HepG2 (cell line): ENCODE measurements around the gene PRKD2. TPM values are rescaled to one million over a fixed set of nuclear protein-coding genes. Genes with fewer than 3 reads are reported as not detected.

Experiments used
- ATAC-seq: fragments of 200-7000 bp; cut with Tn5 transposase; 3 replicates; pipeline ENCODE4 v1.9.1; 2020; ENCODE audit warnings: mild to moderate bottlenecking, moderate library complexity
- BruUV-seq: library from RNA; stranded (reverse); fragments of 400-500 nt; replicated peaks from 2 replicates; lab custom pipeline; 2021; lab: Mats Ljungman, UMichigan
- CTCF ChIA-PET: fragments of 300-600 bp; formaldehyde crosslinking; extraction: SDS; loops from one replicate; lab custom pipeline; 2021; ENCODE audit warnings: low total read pairs, inconsistent platforms, low intra/inter-chr PET ratio; lab: Yijun Ruan, JAX
- POLR2A ChIA-PET: fragments of 350-600 bp; sonication (Branson Sonifier 250); formaldehyde crosslinking; loops from one replicate; lab custom pipeline; 2020; ENCODE audit warnings: antibody characterized with exemption, inconsistent platforms; lab: Yijun Ruan, JAX
- DNase-seq: peaks from one replicate; pipeline ENCODE4 v3.0.0-alpha.2; 2015; ENCODE audit warnings: low spot score
- FAIRE-seq: peaks from 3 replicates; lab custom pipeline; 2011; peaks lifted over from hg19 to GRCh38; lab: Jason Lieb, UNC
- H2AFZ ChIP-seq: one replicate; pipeline ENCODE4 v1.6.1; 2011; ENCODE audit warnings: low read length, inconsistent platforms
- H3K27ac ChIP-seq: fragments of 300-600 bp; 3 replicates; pipeline ENCODE4 v1.8.0; 2011; ENCODE audit warnings: mixed run types, mild to moderate bottlenecking, mixed read lengths, low read length, inconsistent platforms; ENCODE audit not compliant: insufficient read depth; ENCODE audit errors: extremely low read length
- H3K27me3 ChIP-seq, 2 experiments: fragments of 200-600 bp in 1 of 2; 2 replicates in 1 of 2; 3 replicates in 1 of 2; pipeline versions ENCODE4 v1.6.0 to v1.8.0; 2011; ENCODE audit warnings: low read length in 2 of 2, mild to moderate bottlenecking in 2 of 2, moderate library complexity in 2 of 2, inconsistent platforms in 1 of 2; ENCODE audit not compliant: insufficient read depth in 2 of 2, control insufficient read depth in 1 of 2
- H3K36me3 ChIP-seq, 2 experiments: fragments of 200-600 bp in 1 of 2; replicated peaks in 1 of 2; 2 replicates in 1 of 2; 3 replicates in 1 of 2; pipeline versions ENCODE4 v1.5.1 to v1.8.0; 2011; ENCODE audit warnings: low read length in 2 of 2, inconsistent platforms in 1 of 2; ENCODE audit not compliant: insufficient read depth in 2 of 2, control insufficient read depth in 1 of 2
- H3K4me1 ChIP-seq: 2 replicates; pipeline ENCODE4 v1.5.1; 2012; ENCODE audit warnings: low read length, inconsistent platforms; ENCODE audit not compliant: insufficient read depth
- H3K4me2 ChIP-seq: 2 replicates; pipeline ENCODE4 v1.6.0; 2011; ENCODE audit warnings: low read depth, low read length, inconsistent platforms
- H3K4me3 ChIP-seq, 3 experiments: fragments of 200-600 bp in 1 of 3; sonication (generic), shearing (Covaris generic) in 1 of 3; replicated peaks in 1 of 3; 2 replicates each; pipeline ENCODE4 v1.5.1; 2011 to 2016; ENCODE audit warnings: low read length in 3 of 3, inconsistent platforms in 2 of 3, low read depth in 2 of 3, mild to moderate bottlenecking in 2 of 3, control low read depth in 1 of 3, mixed read lengths in 1 of 3; ENCODE audit not compliant: insufficient read depth in 1 of 3
- H3K79me2 ChIP-seq: one replicate; pipeline ENCODE4 v1.6.1; 2011; ENCODE audit warnings: low read length, inconsistent platforms; ENCODE audit not compliant: insufficient read depth
- H3K9ac ChIP-seq: 2 replicates; pipeline ENCODE4 v1.6.0; 2011; ENCODE audit warnings: mild to moderate bottlenecking, low read depth, low read length, inconsistent platforms; ENCODE audit not compliant: insufficient read depth
- H3K9me3 ChIP-seq: 2 replicates; pipeline ENCODE4 v1.5.1; 2012; ENCODE audit warnings: mild to moderate bottlenecking, low read length
- H4K20me1 ChIP-seq: 2 replicates; pipeline ENCODE4 v1.6.0; 2011; ENCODE audit warnings: inconsistent platforms, mild to moderate bottlenecking, low read length, moderate library complexity; ENCODE audit not compliant: insufficient read depth
- CTCF ChIP-seq: sonication (generic); formaldehyde crosslinking; IDR thresholded peaks from 2 replicates; pipeline ENCODE4 v1.5.0; 2020; ENCODE audit warnings: mild to moderate bottlenecking, missing genetic modification reagents, moderate library complexity
- ELF3 ChIP-seq: IDR thresholded peaks from 2 replicates; pipeline ENCODE4 v1.6.1; 2016; ENCODE audit warnings: missing genetic modification reagents, missing compliant biosample characterization
- GABPA ChIP-seq, 2 experiments: IDR thresholded peaks; 2 replicates each; pipeline ENCODE4 v1.6.1; 2011 to 2016; ENCODE audit warnings: low read depth in 2 of 2, low read length in 1 of 2, missing biosample characterization in 1 of 2, missing genetic modification characterization in 1 of 2
- GATAD1 ChIP-seq: IDR thresholded peaks from 2 replicates; pipeline ENCODE4 v1.6.1; 2016; ENCODE audit warnings: missing genetic modification reagents, missing compliant biosample characterization
- MIER2 ChIP-seq: IDR thresholded peaks from 2 replicates; pipeline ENCODE4 v1.6.1; 2016; ENCODE audit warnings: missing biosample characterization, missing genetic modification reagents
- NFYB ChIP-seq: sonication (generic); formaldehyde crosslinking; IDR thresholded peaks from 2 replicates; pipeline ENCODE4 v1.4.0; 2020; ENCODE audit warnings: missing genetic modification reagents
- NR1H2 ChIP-seq: sonication (generic); formaldehyde crosslinking; IDR thresholded peaks from 2 replicates; pipeline ENCODE4 v1.8.1; 2022; ENCODE audit warnings: low read depth, missing genetic modification reagents, borderline replicate concordance
- REL ChIP-seq: sonication (generic); formaldehyde crosslinking; conservative IDR thresholded peaks from 2 replicates; pipeline ENCODE4 v1.8.0; 2022; ENCODE audit warnings: mild to moderate bottlenecking, missing genetic modification reagents, moderate library complexity
- SKIL ChIP-seq: sonication (generic); formaldehyde crosslinking; IDR thresholded peaks from 2 replicates; pipeline ENCODE4 v1.8.0; 2022; ENCODE audit warnings: missing genetic modification reagents, mild to moderate bottlenecking, moderate library complexity, borderline replicate concordance
- SMC3 ChIP-seq: IDR thresholded peaks from 2 replicates; pipeline ENCODE4 v1.6.1; 2011; ENCODE audit warnings: low read length, improper control_type of control experiment
- ZNF343 ChIP-seq: sonication (generic); formaldehyde crosslinking; IDR thresholded peaks from 2 replicates; pipeline ENCODE4 v1.4.0; 2020; ENCODE audit warnings: mild to moderate bottlenecking, missing genetic modification reagents
- ZNF557 ChIP-seq: sonication (generic); formaldehyde crosslinking; IDR thresholded peaks from 2 replicates; pipeline ENCODE4 v1.4.0; 2020; ENCODE audit warnings: missing genetic modification reagents
- ZNF563 ChIP-seq: sonication (generic); formaldehyde crosslinking; IDR thresholded peaks from 2 replicates; pipeline ENCODE4 v1.8.0; 2022; ENCODE audit warnings: mild to moderate bottlenecking, moderate library complexity, missing genetic modification reagents
- ZNF589 ChIP-seq: sonication (generic); formaldehyde crosslinking; conservative IDR thresholded peaks from 2 replicates; pipeline ENCODE4 v1.8.0; 2022; ENCODE audit warnings: mild to moderate bottlenecking, moderate library complexity, missing genetic modification reagents
- ZNF616 ChIP-seq: sonication (generic); formaldehyde crosslinking; IDR thresholded peaks from 2 replicates; pipeline ENCODE4 v1.5.0; 2020; ENCODE audit warnings: low read depth, mild to moderate bottlenecking, missing genetic modification reagents
- ZNF782 ChIP-seq: sonication (generic); formaldehyde crosslinking; IDR thresholded peaks from 2 replicates; pipeline ENCODE4 v1.4.0; 2020; ENCODE audit warnings: missing genetic modification reagents, mild to moderate bottlenecking, borderline replicate concordance
- ZSCAN20 ChIP-seq: sonication (generic); formaldehyde crosslinking; IDR thresholded peaks from 2 replicates; pipeline ENCODE4 v1.4.0; 2020; ENCODE audit warnings: missing genetic modification reagents, mild to moderate bottlenecking, borderline replicate concordance
- WGBS: methylation state at CpG from one replicate; pipeline ENCODE4 v1.1.6; 2017; ENCODE audit warnings: low lambda C conversion rate; 5-methylcytosine and 5-hydroxymethylcytosine counted together
- in situ Hi-C: cut with HindIII; loops from 2 replicates; pipeline ENCODE4 v1.10.0; 2017; ENCODE audit warnings: low pct_unique_long_range_greater_than_20kb; ENCODE audit not compliant: extremely low pct_ligation_motif_present
- intact Hi-C: fragments of 100-400 bp; cut with micrococcal nuclease; formaldehyde crosslinking; loops from one replicate; pipeline ENCODE4 v1.10.0; 2022; ENCODE audit not compliant: unreplicated experiment
- polyA plus RNA-seq, 8 experiments: library from polyadenylated mRNA; depleted of rRNA in 3 of 8; stranded (reverse) in 7 of 8; unstranded in 1 of 8; fragments of >200 nt; fragmentation: Illumina TruSeq in 4 of 8; extraction: Trizol in 4 of 8; gene quantifications; 2 replicates each; pipeline versions ENCODE4 v1.2.1 to v1.2.3, GENCODE V29; 2011 to 2016; ENCODE audit warnings: low read depth in 4 of 8, missing spikeins in 1 of 8, mixed read lengths in 1 of 8; ENCODE audit not compliant: insufficient read depth in 1 of 8
- total RNA-seq, 5 experiments: library from RNA; depleted of rRNA; stranded (reverse); fragments of >200 nt; fragmentation: Illumina TruSeq; extraction: Trizol; gene quantifications; 2 replicates each; pipeline ENCODE4 v1.2.3, GENCODE V29; 2016; ENCODE audit warnings: low read depth in 1 of 5
- TF ChIP-seq, protein P1 (sequence below): sonication (generic); formaldehyde crosslinking; IDR thresholded peaks from 2 replicates; pipeline ENCODE4 v1.4.0; 2020; ENCODE audit warnings: missing genetic modification reagents

Gene PRKD2
- total and polyA plus RNA-seq, 2 of the 13 experiments (the other 11 are each of a cell fraction or from before 2014, with no cell fraction given): 6.7 to 7.3 TPM

DNA sequence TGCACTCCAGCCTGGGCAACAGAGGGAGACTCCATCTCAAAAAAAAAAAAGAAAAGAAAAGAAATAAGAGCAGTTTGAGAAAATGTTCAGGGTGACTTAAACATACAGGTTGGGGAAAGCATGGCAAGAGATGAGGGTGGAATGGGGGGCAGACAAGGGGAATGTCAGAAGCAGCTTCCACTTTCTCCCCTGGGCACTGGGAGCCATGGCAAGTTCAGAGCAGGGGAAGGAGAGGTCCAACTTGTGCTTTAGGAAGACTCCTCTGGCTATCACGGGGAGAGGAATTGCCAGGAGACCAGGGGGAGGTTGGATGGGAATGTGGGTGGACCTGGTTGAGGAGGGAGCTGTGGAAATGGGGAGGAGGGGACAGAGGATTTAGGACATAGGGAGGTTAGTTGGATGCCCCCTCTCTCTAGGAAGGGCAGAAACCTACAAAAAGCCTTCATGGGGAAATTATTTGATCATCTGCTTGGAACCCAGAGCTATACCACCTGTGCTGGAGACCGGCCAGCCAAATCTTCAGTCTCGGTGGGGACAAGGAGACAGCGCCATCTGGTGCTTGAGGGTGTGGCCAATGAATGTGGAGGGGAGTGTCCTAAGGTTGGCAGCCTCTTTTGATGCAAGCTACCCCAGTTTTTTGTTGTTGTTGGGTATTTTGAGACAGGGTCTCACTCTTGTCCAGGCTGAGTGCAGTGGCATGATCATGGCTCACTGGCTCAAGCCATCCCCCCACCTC, 36.7 kb upstream of the PRKD2 start:
- no peak overlapping the region for H3K27ac ChIP-seq
- H4K20me1 ChIP-seq: no peaks in the 10 kb centered on the region
- peaks cover 3 to 11% of the 10 kb centered on the region in 2 experiments; a peak in 1 of 5 replicates for H3K36me3 ChIP-seq
- no peak overlapping the region for H3K4me2 ChIP-seq
- no peaks in the 10 kb centered on the region for H3K9me3 ChIP-seq
- H2AFZ ChIP-seq: no peak overlapping the region
- in situ Hi-C loops (loop anchor here (5.0 kb wide), 1 partner anchor 89 kb away; no protein-coding TSS in a partner anchor), intact Hi-C loops (no loop called here)
- DNase-seq (peak; percentile 48), ATAC-seq (peak; percentile 66), FAIRE-seq (peak; percentile 71)
- 30% methylated on average over 2 of the region's 4 CpGs for WGBS
- H3K4me1 ChIP-seq: no peaks in the 10 kb centered on the region
- CTCF ChIA-PET: no interaction called here
- POLR2A ChIA-PET: interaction anchor here (0.8 kb wide), 1 partner anchor 11 kb away, joined by 3 read pairs; no protein-coding TSS in a partner anchor
- H3K79me2 ChIP-seq: no peaks in the 10 kb centered on the region
- no peak overlapping the region for H3K9ac ChIP-seq
- BruUV-seq: no TSS peak
- no peaks in the 10 kb centered on the region for H3K27me3 ChIP-seq
- H3K4me3 ChIP-seq: no peak overlapping the region
- TF ChIP-seq REL (CRISPR knock-in tag) (no peak), ZNF589 (CRISPR knock-in tag) (no peak), SKIL (CRISPR knock-in tag) (no peak), NR1H2 (CRISPR knock-in tag) (no peak), ZNF563 (CRISPR knock-in tag) (no peak), GATAD1 (CRISPR knock-in tag) (no peak), ZNF343 (CRISPR knock-in tag) (no peak), ZSCAN20 (no peak), MIER2 (no peak), ZNF557 (CRISPR knock-in tag) (no peak), SMC3 (0 out of 2 replicates have a peak, but pooled peaks have one; percentile 40), ZNF782 (CRISPR knock-in tag) (no peak), ELF3 (CRISPR knock-in tag) (no peak), NFYB (peak; percentile 42; the same call in 1 of the 2 replicates), CTCF (CRISPR knock-in tag) (peak; percentile 67), ZNF616 (no peak), GABPA (IDR thresholded peaks at IDR 0.05; ENCODE audit: low read depth, low read length) (no peak), GABPA (CRISPR knock-in tag; IDR thresholded peaks at IDR 0.05; ENCODE audit: low read depth) (no peak)
- TF ChIP-seq, protein P1, sequence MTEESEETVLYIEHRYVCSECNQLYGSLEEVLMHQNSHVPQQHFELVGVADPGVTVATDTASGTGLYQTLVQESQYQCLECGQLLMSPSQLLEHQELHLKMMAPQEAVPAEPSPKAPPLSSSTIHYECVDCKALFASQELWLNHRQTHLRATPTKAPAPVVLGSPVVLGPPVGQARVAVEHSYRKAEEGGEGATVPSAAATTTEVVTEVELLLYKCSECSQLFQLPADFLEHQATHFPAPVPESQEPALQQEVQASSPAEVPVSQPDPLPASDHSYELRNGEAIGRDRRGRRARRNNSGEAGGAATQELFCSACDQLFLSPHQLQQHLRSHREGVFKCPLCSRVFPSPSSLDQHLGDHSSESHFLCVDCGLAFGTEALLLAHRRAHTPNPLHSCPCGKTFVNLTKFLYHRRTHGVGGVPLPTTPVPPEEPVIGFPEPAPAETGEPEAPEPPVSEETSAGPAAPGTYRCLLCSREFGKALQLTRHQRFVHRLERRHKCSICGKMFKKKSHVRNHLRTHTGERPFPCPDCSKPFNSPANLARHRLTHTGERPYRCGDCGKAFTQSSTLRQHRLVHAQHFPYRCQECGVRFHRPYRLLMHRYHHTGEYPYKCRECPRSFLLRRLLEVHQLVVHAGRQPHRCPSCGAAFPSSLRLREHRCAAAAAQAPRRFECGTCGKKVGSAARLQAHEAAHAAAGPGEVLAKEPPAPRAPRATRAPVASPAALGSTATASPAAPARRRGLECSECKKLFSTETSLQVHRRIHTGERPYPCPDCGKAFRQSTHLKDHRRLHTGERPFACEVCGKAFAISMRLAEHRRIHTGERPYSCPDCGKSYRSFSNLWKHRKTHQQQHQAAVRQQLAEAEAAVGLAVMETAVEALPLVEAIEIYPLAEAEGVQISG (CRISPR knock-in tag): 0 out of 2 replicates have a peak, but pooled peaks have one; percentile 17
